ENCODE results near the gene PDK4.

GRCh38 chr7:95578299-95578855 is 17.9 kb downstream of the PDK4 start:
- TF ChIP-seq CTCF (conservative IDR thresholded peaks at IDR 0.05; ENCODE audit: low read depth, low read length) (no peak), EZH2 (IDR thresholded peaks at IDR 0.05; ENCODE audit: borderline replicate concordance, low read depth, low read length, poor library complexity, severe bottlenecking) (no peak)

Measured in A673 (cell line).